Astrocyte of the spinal cord (primary cell): ENCODE measurements around the gene NCAM1.

ENCODE experiments used
- DNase-seq: peaks from one replicate; pipeline ENCODE4 v3.0.0; 2011; ENCODE audit warnings: low read depth, low spot score
- H3K4me3 ChIP-seq: 2 replicates; pipeline ENCODE4 v1.5.1; 2011; ENCODE audit warnings: low read depth, mild to moderate bottlenecking, low read length, moderate library complexity
- CTCF ChIP-seq: IDR thresholded peaks from 2 replicates; pipeline ENCODE4 v1.5.1; 2012; ENCODE audit warnings: low read depth, mild to moderate bottlenecking, low read length, inconsistent platforms
- in situ Hi-C: cut with HindIII; loops from 2 replicates; pipeline ENCODE4 v1.10.0; 2017; ENCODE audit warnings: low sequenced_read_pairs

NCAM1 gene

DNA sequence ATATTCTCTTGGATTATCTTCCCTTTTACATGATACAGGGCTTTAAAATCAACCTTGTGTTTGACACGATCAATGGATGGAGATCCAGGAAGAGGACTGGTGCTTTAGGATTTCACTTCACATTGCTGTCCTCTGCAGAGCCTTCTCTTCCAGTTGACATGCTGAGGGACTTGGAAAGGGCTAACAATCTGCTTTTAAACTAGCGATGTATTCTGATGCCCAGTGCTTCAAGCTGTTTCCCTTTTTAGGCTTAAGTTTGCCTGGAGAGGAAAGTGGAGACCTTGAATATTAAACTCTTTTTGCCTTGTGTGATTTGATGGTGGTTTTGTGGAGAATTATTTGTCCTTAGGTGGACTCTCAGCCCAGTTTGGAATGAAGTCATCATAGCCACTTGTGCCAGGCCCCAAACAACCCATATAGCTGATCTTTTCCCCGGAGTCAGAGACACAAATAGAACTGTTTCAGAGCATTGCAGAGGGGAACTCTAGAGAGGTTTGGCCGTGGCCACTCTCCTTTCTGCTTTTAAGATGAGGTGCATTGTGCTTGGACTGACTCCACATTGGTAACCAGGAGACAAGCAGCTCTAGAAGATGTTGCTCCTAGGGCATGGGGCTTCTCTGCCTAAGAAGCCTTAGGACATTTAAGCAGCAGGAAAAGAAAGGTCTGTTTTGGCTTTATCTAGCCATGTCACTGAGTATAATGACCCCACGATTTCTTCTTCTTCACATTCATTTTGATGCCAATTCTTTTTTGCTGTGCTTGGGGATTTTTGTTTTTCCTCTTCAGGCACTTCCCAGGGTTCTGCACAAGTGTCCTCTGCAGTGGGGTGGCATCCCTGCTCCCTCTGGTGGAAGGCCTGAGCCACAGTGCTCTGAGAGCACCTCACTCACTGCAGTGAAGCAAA, 152.8 kb downstream of the NCAM1 start:
- peak; percentile 88 for TF ChIP-seq CTCF
- in situ Hi-C loops, result no loop called here
- DNase-seq, result peak; percentile 64
- no peak overlapping the region for H3K4me3 ChIP-seq

DNA sequence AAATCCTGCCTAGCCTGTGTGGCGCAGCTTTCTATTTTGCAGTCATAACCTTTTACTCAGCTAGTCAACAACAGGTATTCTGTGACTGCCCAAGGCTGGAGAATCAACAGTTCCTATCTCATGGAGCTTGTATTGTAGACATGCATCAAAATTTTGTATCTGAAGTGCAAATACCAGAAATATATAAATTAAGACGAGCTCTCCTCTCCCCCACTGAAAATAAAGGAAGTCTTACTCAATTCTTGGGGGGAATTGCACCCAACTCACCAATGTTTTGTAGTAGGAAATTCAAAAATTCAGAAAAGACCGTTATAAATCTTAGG, 153.4 kb downstream of the NCAM1 start:
- in situ Hi-C loops, result no loop called here
- no peak for DNase-seq
- no peak overlapping the region for H3K4me3 ChIP-seq
- TF ChIP-seq CTCF, result no peak

DNA sequence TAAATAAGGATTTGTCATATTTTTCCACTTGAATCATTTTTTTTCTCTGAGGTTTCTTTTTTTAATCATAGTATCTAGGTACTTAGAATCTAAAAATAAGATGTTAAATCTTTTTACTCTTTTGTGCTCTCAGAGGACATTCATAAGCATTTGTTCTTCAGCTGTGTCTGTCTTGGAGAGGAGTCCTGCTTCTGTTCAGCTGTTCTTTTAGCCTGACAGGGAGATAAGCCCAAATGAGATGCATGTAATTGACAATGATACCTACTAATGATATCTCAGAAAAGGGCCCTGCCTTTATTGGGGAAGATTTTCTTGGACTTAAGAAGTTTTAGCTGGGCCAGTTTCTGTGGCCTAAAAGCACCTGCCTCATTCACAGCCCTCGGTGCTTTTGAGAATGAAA, 156.9 kb downstream of the NCAM1 start:
- DNase-seq, result no peak
- in situ Hi-C loops, result no loop called here
- no peak for TF ChIP-seq CTCF
- H3K4me3 ChIP-seq, result no peak overlapping the region

DNA sequence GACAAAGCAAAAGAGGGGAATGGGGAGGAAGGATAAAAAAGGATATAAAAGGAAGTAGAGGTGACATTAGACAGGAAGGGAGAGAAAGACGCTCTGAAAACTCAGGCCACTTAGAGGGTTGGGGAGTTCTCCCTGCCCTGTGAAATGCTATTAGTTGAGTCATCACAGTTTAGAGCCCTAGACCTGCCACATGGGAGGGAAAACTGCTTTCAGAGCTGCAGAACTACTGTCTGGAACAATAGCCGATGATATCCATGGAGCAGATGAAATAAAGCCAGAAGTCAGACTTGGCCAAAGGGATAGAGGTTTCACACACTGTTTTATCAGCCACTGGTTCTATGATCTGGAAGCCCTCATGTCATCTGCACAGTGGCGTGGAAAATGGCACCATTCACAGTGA, 157.9 kb downstream of the NCAM1 start:
- DNase-seq, result peak; percentile 10
- in situ Hi-C loops, result no loop called here
- no peak overlapping the region for H3K4me3 ChIP-seq
- no peak for TF ChIP-seq CTCF

DNA sequence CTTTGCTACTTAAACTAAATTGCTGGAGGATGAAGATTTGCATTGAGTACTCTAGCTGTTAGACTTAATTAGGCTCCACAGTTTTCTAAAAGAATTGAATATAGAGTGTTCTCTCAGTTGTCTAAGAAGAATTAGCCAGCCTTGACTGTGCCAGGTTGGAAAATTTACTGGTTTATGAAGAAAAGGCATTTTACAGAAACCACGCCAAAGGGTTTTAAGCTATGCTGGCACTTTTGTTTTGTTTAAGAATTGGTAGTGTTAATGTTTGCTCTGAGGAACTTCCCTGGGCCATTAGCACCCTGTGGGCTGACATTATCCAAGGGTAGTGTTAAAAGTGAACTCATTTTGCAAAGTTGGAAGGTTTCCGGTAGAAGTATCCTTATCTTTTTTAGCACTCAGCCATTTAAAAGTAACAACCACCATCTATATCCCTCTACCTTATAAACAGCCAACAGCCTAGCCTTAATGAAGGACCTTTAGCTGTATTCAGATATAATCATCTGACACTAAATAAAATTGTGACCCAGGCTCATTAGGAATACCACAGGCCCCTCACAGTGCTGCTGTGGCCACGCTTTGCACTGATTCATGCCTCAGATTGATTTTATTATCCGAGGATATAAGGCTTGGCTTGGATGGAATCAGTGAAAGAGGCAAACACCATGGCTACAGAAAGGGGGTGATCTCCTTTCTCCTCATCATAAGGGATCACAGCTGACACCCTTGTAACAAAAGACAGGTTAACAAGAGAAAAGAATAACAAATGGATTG, 158.9 kb downstream of the NCAM1 start:
- no peak overlapping the region for H3K4me3 ChIP-seq
- in situ Hi-C loops, result no loop called here
- DNase-seq, result no peak
- TF ChIP-seq CTCF, result no peak

DNA sequence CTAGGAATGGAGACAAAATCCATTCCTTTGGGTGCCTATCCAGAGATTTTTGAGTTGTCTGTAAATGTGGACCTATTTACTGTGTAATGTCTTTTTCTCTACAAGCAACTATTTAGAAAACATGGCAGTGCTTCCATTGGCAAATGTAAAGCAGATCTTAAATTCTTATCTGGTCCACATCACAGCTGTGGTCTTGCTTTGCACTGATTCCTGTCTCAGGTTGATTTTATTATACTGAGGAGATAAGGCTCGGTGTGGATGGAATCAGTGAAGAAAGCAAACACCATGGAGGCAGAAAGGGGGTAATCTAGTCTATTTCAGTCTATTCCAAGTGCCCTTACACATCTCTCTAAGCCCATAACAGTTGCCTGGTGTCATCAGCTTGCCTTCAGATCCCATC, 160.5 kb downstream of the NCAM1 start:
- in situ Hi-C loops, result no loop called here
- no peak for DNase-seq
- TF ChIP-seq CTCF, result no peak
- no peak overlapping the region for H3K4me3 ChIP-seq
